Fibroblast of the aortic adventitia (primary cell): ENCODE results near the gene TAF6L. TPM values are rescaled to one million over a fixed set of nuclear protein-coding genes. Genes with fewer than 3 reads are reported as not detected.
A peak's percentile ranks its signal among the peaks of the same experiment; 100 is the strongest.

Experiments used
- DNase-seq: peaks from one replicate; pipeline ENCODE4 v3.0.0-alpha.2; 2010; ENCODE audit warnings: low read depth
- H3K4me3 ChIP-seq: 2 replicates; pipeline ENCODE4 v1.5.1; 2011; ENCODE audit warnings: low read depth, mild to moderate bottlenecking, control low read depth, low read length, moderate library complexity
- CTCF ChIP-seq: IDR thresholded peaks from 2 replicates; pipeline ENCODE4 v1.5.1; 2011; ENCODE audit warnings: mild to moderate bottlenecking, low read length, control low read depth, inconsistent platforms; ENCODE audit not compliant: insufficient read depth
- small RNA-seq: library from RNA; depleted of rRNA; stranded (forward); fragments of <200 nt; gene quantifications from one replicate; pipeline ENCODE3, GENCODE V24; 2012
- total RNA-seq: library from RNA; depleted of rRNA; stranded (reverse); fragments of >200 nt; gene quantifications from 2 replicates; pipeline ENCODE4 v1.2.3, GENCODE V29; 2012; ENCODE audit warnings: low replicate concordance

The TAF6L gene
- total RNA-seq, 1 donor: 15.6 TPM

GRCh38 chr11:62830904-62831519 is 59.8 kb downstream of the TAF6L start:
- peak overlapping the region; percentile 85 for H3K4me3 ChIP-seq
- no peak for TF ChIP-seq CTCF
- DNase-seq: no peak

- DNase-seq: peak; percentile 98
- H3K4me3 ChIP-seq: peak within 1 kb of the TSS; percentile 90
- no peak for TF ChIP-seq CTCF
Measured at GRCh38 chr11:62831520-62832335, 60.5 kb downstream of the TAF6L start, which contains the start of gene STX5. Gene STX5, minus strand, starts transcription at chr11:62832051. Its CDS starts 808 bp downstream, at chr11:62831243.

GRCh38 chr11:62832336-62833234 is 61.4 kb downstream of the TAF6L start, which contains the start of gene TEX54:
Gene TEX54, minus strand, starts transcription at chr11:62832841.
- H3K4me3 ChIP-seq: peak within 1 kb of the TSS; percentile 90
- DNase-seq: no peak
- no peak for TF ChIP-seq CTCF

GRCh38 chr11:62835336-62835735 is 64.1 kb downstream of the TAF6L start:
- no peak for DNase-seq
- no peak for TF ChIP-seq CTCF
- H3K4me3 ChIP-seq: no peak overlapping the region

Small RNA genes within 50 kb of the gene (small RNA-seq; reads per million reads assigned to genes)
- gene MIR6514 (0.25 reads per million), gene RNU6-118P (not detected)

Other genes starting within 250 kb of the TAF6L start
- gene AHNAK, start 224.6 kb upstream of the TAF6L start, total RNA-seq: 737 and 1,851 TPM in 2 replicates
- gene EEF1G, start 197.5 kb upstream of the TAF6L start, total RNA-seq: 1,443 and 1,493 TPM in 2 replicates
- gene TUT1, start 179.9 kb upstream of the TAF6L start, total RNA-seq: 4.5 and 9.4 TPM in 2 replicates
- 46.2 and 110 TPM in 2 replicates for gene MTA2, start 169.5 kb upstream of the TAF6L start, total RNA-seq
- 22.3 and 61.7 TPM in 2 replicates for gene EML3, start 158.6 kb upstream of the TAF6L start, total RNA-seq
- gene ROM1, start 158.1 kb upstream of the TAF6L start, total RNA-seq: 4.6 and 26.4 TPM in 2 replicates
- 14.1 and 18.7 TPM in 2 replicates for gene B3GAT3, start 149.4 kb upstream of the TAF6L start, total RNA-seq
- 203 and 208 TPM in 2 replicates for gene GANAB, start 124.8 kb upstream of the TAF6L start, total RNA-seq
- gene INTS5, start 118.1 kb upstream of the TAF6L start, total RNA-seq: 20.9 and 21.8 TPM in 2 replicates
- gene C11orf98, start 106.2 kb upstream of the TAF6L start, total RNA-seq: 14.2 and 48.2 TPM in 2 replicates
- gene CSKMT, start 106.1 kb upstream of the TAF6L start, total RNA-seq: 9.8 and 10.8 TPM in 2 replicates
- 6.8 and 31.3 TPM in 2 replicates for gene UQCC3, start 99.7 kb upstream of the TAF6L start, total RNA-seq
- 4.2 and 4.5 TPM in 2 replicates for gene LBHD1, start 99.1 kb upstream of the TAF6L start, total RNA-seq
- 70.7 and 840 TPM in 2 replicates for gene UBXN1, start 92.3 kb upstream of the TAF6L start, total RNA-seq
- 39.0 and 62.0 TPM in 2 replicates for gene LRRN4CL, start 81.9 kb upstream of the TAF6L start, total RNA-seq
- gene BSCL2, start 64.0 kb upstream of the TAF6L start, total RNA-seq: 34.4 and 43.5 TPM in 2 replicates
- not detected in 2 replicates for gene GNG3, start 63.7 kb upstream of the TAF6L start, total RNA-seq
- gene HNRNPUL2, start 43.9 kb upstream of the TAF6L start, total RNA-seq: 10.4 and 16.7 TPM in 2 replicates
- 20.3 and 40.1 TPM in 2 replicates for gene TTC9C, start 42.9 kb upstream of the TAF6L start, total RNA-seq
- 4.2 and 13.4 TPM in 2 replicates for gene ZBTB3, start 17.2 kb upstream of the TAF6L start, total RNA-seq
- gene POLR2G, start 9.8 kb upstream of the TAF6L start, total RNA-seq: 17.0 and 76.5 TPM in 2 replicates
- 39.4 and 54.7 TPM in 2 replicates for gene TMEM179B, start 16.0 kb downstream of the TAF6L start, total RNA-seq
- 4.5 and 14.7 TPM in 2 replicates for gene TMEM223, start 20.6 kb downstream of the TAF6L start, total RNA-seq
- gene NXF1, start 34.0 kb downstream of the TAF6L start, total RNA-seq: 27.8 and 77.6 TPM in 2 replicates
- 20.4 and 42.8 TPM in 2 replicates for gene STX5, start 60.7 kb downstream of the TAF6L start, total RNA-seq
- 0.54 TPM in 1 of 2 replicates, not detected in the other for gene TEX54, start 61.4 kb downstream of the TAF6L start, total RNA-seq
- gene WDR74, start 68.2 kb downstream of the TAF6L start, total RNA-seq: 29.5 and 29.8 TPM in 2 replicates
- gene SLC3A2, start 109.5 kb downstream of the TAF6L start, total RNA-seq: 174 and 179 TPM in 2 replicates
- gene CHRM1, start 150.0 kb downstream of the TAF6L start, total RNA-seq: not detected in 2 replicates
- not detected in 2 replicates for gene SLC22A6, start 213.6 kb downstream of the TAF6L start, total RNA-seq
- gene SLC22A8, start 244.4 kb downstream of the TAF6L start, total RNA-seq: not detected in 2 replicates